Esophagus muscularis mucosa (tissue), 4 donors: ENCODE data around the gene TNS1. TPM values are rescaled to one million over a fixed set of nuclear protein-coding genes. Genes with fewer than 3 reads are reported as not detected.

ENCODE experiments used
- DNase-seq: peaks from one replicate; pipeline ENCODE4 v3.0.0-alpha.2; 2017; ENCODE audit errors: extremely low spot score
- H3K27ac ChIP-seq, 4 donors: fragments of 200-600 bp; sonication (generic); replicated peaks in 1 of 4; 1 replicate in 3 of 4; 2 replicates in 1 of 4; pipeline ENCODE4 v1.5.1; 2016 to 2019; ENCODE audit warnings: mild to moderate bottlenecking in 1 of 4
- H3K27me3 ChIP-seq, 4 donors: fragments of 200-600 bp; sonication (generic); one replicate each; pipeline versions ENCODE4 v1.5.1 to v1.6.0; 2016 to 2019
- H3K36me3 ChIP-seq, 4 donors: fragments of 200-600 bp; sonication (generic); one replicate each; pipeline ENCODE4 v1.5.1; 2016 to 2019
- H3K4me1 ChIP-seq, 4 donors: fragments of 200-600 bp; sonication (generic); one replicate each; pipeline ENCODE4 v1.5.1; 2016 to 2019
- H3K4me3 ChIP-seq, 4 donors: fragments of 200-600 bp; sonication (generic); 1 replicate in 2 of 4; 2 replicates in 2 of 4; pipeline ENCODE4 v1.5.1; 2016 to 2019; ENCODE audit warnings: mild to moderate bottlenecking in 4 of 4, moderate library complexity in 1 of 4
- H3K9me3 ChIP-seq, 4 donors: fragments of 200-600 bp; sonication (generic); 1 replicate in 3 of 4; 2 replicates in 1 of 4; pipeline ENCODE4 v1.5.1; 2016 to 2019
- CTCF ChIP-seq, 3 experiments: fragments of 200-600 bp in 2 of 3; fragments of 450-650 bp in 1 of 3; sonication (generic) in 2 of 3; IDR thresholded peaks; one replicate each; pipeline ENCODE4 v1.5.1; 2017 to 2019; ENCODE audit warnings: antibody characterized with exemption in 3 of 3, mild to moderate bottlenecking in 2 of 3, moderate library complexity in 1 of 3
- EP300 ChIP-seq: sonication (generic); formaldehyde crosslinking; IDR thresholded peaks from one replicate; pipeline ENCODE4 v1.6.1; 2017; ENCODE audit warnings: antibody characterized with exemption
- POLR2A ChIP-seq: fragments of 450-650 bp; IDR thresholded peaks from one replicate; pipeline ENCODE4 v1.6.1; 2017; ENCODE audit warnings: antibody characterized with exemption, moderate library complexity, mild to moderate bottlenecking, low read depth
- POLR2AphosphoS5 ChIP-seq, 2 donors: sonication (generic); formaldehyde crosslinking; IDR thresholded peaks; one replicate each; pipeline ENCODE4 v1.6.1; 2017; ENCODE audit warnings: antibody characterized with exemption in 2 of 2
- WGBS: methylation state at CpG from one replicate; pipeline ENCODE4 v1.1.5; 2018; 5-methylcytosine and 5-hydroxymethylcytosine counted together
- intact Hi-C: fragments of 100-400 bp; cut with DNase I; formaldehyde crosslinking; loops from one replicate; pipeline ENCODE4 v1.15.1; 2023
- total RNA-seq, 4 donors: library from RNA; depleted of rRNA; stranded (reverse); fragments of >200 nt; gene quantifications; one replicate each; pipeline versions ENCODE4 v1.1.0 to v1.2.1, GENCODE V29; 2016

The TNS1 gene
- total RNA-seq, 4 donors from 2014 or later, result 1,001 to 2,170 (median 1,411) TPM

- DNase-seq, result no peak
Measured at GRCh38 chr2:217911283-217912097, 91.3 kb downstream of the TNS1 start.

GRCh38 chr2:217910875-217911212, 92.0 kb downstream of the TNS1 start:
- intact Hi-C loops, result no loop called here
- no peak for DNase-seq

More at GRCh38 chr2:217911283-217912097, 91.3 kb downstream of the TNS1 start:
- no peaks in the 10 kb centered on the region for H3K9me3 ChIP-seq
- peak overlapping the region; percentile 89 to 98 (median 97) for H3K27ac ChIP-seq
- 40% methylated on average over 3 of the region's 9 CpGs for WGBS
- no peak for TF ChIP-seq EP300
- peak; percentile 10 to 77 for TF ChIP-seq POLR2AphosphoS5 (IDR thresholded peaks at IDR 0.05)
- intact Hi-C loops, result no loop called here
- peaks cover 99 to 100% (median 100%) of the 10 kb centered on the region in 4 donors for H3K4me1 ChIP-seq
- peaks cover 14 to 22% (median 15%) of the 10 kb centered on the region in 4 donors for H3K36me3 ChIP-seq
- H3K4me3 ChIP-seq, result peak overlapping the region; percentile 25 to 39 (median 27)
- H3K27me3 ChIP-seq, result no peaks in the 10 kb centered on the region

GRCh38 chr2:217909156-217909820, 93.5 kb downstream of the TNS1 start:
- H3K4me1 ChIP-seq, result peaks cover 99 to 100% (median 100%) of the 10 kb centered on the region in 4 donors
- H3K4me3 ChIP-seq, result peak overlapping the region in 3 of 4 donors; percentile 15 to 24 (median 18)
- no peaks in the 10 kb centered on the region for H3K9me3 ChIP-seq
- peak overlapping the region; percentile 89 to 98 (median 97) for H3K27ac ChIP-seq
- peaks cover 0 to 22% (median 13%) of the 10 kb centered on the region in 4 donors for H3K36me3 ChIP-seq
- H3K27me3 ChIP-seq, result no peaks in the 10 kb centered on the region
- WGBS, result 34% methylated on average over 8 of the region's 10 CpGs
- no peak for DNase-seq
- intact Hi-C loops, result no loop called here
- no peak for TF ChIP-seq EP300
- TF ChIP-seq POLR2AphosphoS5 (IDR thresholded peaks at IDR 0.05), result no peak
- TF ChIP-seq CTCF (IDR thresholded peaks at IDR 0.05), result no peak
- TF ChIP-seq POLR2A, result no peak

More at GRCh38 chr2:217910875-217911212, 92.0 kb downstream of the TNS1 start:
- H3K4me3 ChIP-seq, result peak overlapping the region in 2 of 4 donors; percentile 8 to 10
- H3K27ac ChIP-seq, result peak overlapping the region; percentile 89 to 98 (median 97)
- H3K4me1 ChIP-seq, result peaks cover 99 to 100% (median 100%) of the 10 kb centered on the region in 4 donors
- peaks cover 9 to 23% (median 17%) of the 10 kb centered on the region in 4 donors for H3K36me3 ChIP-seq
- H3K27me3 ChIP-seq, result no peaks in the 10 kb centered on the region
- TF ChIP-seq CTCF (IDR thresholded peaks at IDR 0.05) (no peak), EP300 (no peak), POLR2AphosphoS5 (IDR thresholded peaks at IDR 0.05) (no peak), POLR2A (no peak)
- no peaks in the 10 kb centered on the region for H3K9me3 ChIP-seq

GRCh38 chr2:217908544-217908943, 94.3 kb downstream of the TNS1 start:
- H3K4me3 ChIP-seq, result no peak overlapping the region
- peak overlapping the region; percentile 89 to 98 (median 97) for H3K27ac ChIP-seq
- peaks cover 99 to 100% (median 100%) of the 10 kb centered on the region in 4 donors for H3K4me1 ChIP-seq
- no peaks in the 10 kb centered on the region for H3K9me3 ChIP-seq
- H3K36me3 ChIP-seq, result peaks cover 0 to 20% (median 13%) of the 10 kb centered on the region in 4 donors
- no peaks in the 10 kb centered on the region for H3K27me3 ChIP-seq
- TF ChIP-seq POLR2AphosphoS5 (IDR thresholded peaks at IDR 0.05) (peak in 1 of 2 donors; percentile 17), CTCF (IDR thresholded peaks at IDR 0.05) (no peak), POLR2A (no peak), EP300 (no peak)
- intact Hi-C loops, result no loop called here
- WGBS, result 53% methylated on average over 8 of the region's 8 CpGs
- no peak for DNase-seq

GRCh38 chr2:217907266-217907665, 95.5 kb downstream of the TNS1 start:
- peaks cover 0 to 20% (median 13%) of the 10 kb centered on the region in 4 donors for H3K36me3 ChIP-seq
- peak overlapping the region; percentile 89 to 98 (median 97) for H3K27ac ChIP-seq
- peak overlapping the region in 1 of 4 donors; percentile 1 for H3K4me3 ChIP-seq
- H3K4me1 ChIP-seq, result peaks cover 99 to 100% (median 100%) of the 10 kb centered on the region in 4 donors
- 88% methylated on average over 3 of the region's 3 CpGs for whole genome bisulfite sequencing
- intact Hi-C loops, result no loop called here
- H3K27me3 ChIP-seq, result no peaks in the 10 kb centered on the region
- H3K9me3 ChIP-seq, result no peaks in the 10 kb centered on the region
- no peak for DNase-seq
- TF ChIP-seq POLR2AphosphoS5 (IDR thresholded peaks at IDR 0.05) (no peak), EP300 (no peak), POLR2A (no peak), CTCF (IDR thresholded peaks at IDR 0.05) (no peak)
